ENCODE results near the gene PLAAT5. TPM values are rescaled to one million over a fixed set of nuclear protein-coding genes. Genes with fewer than 3 reads are reported as not detected.

PLAAT5 gene
- total and polyA plus RNA-seq, 2 of the 13 experiments (the other 11 are each of a cell fraction or from before 2014, with no cell fraction given), result not detected

DNA sequence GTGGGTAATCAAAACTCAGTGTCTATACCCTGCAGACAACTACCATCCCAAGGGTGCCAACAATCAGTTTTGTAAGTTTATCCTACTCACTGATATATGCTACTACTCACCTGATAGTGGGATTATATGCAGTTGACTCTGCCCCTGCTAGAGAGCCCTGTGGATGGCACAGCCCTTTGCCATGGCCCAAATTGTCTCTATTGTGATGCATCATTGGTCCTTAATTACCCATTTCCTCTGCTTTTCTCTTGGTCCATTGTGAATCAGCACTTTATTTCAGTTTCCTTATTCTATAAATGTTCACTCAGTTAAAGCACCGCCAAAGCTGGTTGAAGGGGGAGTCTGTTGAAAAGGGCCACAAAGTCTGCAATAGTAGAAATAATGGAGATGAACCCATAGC lies 42.3 kb downstream of the PLAAT5 start:
- Histone ChIP-seq H3K9ac (ENCODE audit: insufficient read depth, low read depth, low read length) (no peak overlapping the region), H3K27ac (ENCODE audit: extremely low read length, insufficient read depth, low read length) (no peak overlapping the region), H3K27me3 (ENCODE audit: control insufficient read depth in 1 of 2, insufficient read depth in 2 of 2, low read length in 2 of 2) (no peaks in the 10 kb centered on the region), H3K9me3 (ENCODE audit: low read length) (no peaks in the 10 kb centered on the region), H3K79me2 (ENCODE audit: insufficient read depth, low read length) (no peaks in the 10 kb centered on the region), H3K4me3 (replicated peaks in 1 of 3; ENCODE audit: insufficient read depth in 1 of 3, low read depth in 2 of 3, low read length in 3 of 3) (no peak overlapping the region), H3K4me2 (ENCODE audit: low read depth, low read length) (no peak overlapping the region), H3K36me3 (replicated peaks in 1 of 2; ENCODE audit: control insufficient read depth in 1 of 2, insufficient read depth in 2 of 2, low read length in 2 of 2) (no peaks in the 10 kb centered on the region), H4K20me1 (ENCODE audit: insufficient read depth, low read length) (no peaks in the 10 kb centered on the region), H3K4me1 (ENCODE audit: insufficient read depth, low read length) (no peaks in the 10 kb centered on the region), H2AFZ (ENCODE audit: low read length) (no peak overlapping the region)
- TF ChIP-seq ZNF335 (CRISPR knock-in tag; IDR thresholded peaks at IDR 0.05) (no peak), NONO (IDR thresholded peaks at IDR 0.05) (no peak), NONO (CRISPR knock-in tag; conservative IDR thresholded peaks at IDR 0.05) (no peak), ZNF557 (CRISPR knock-in tag; IDR thresholded peaks at IDR 0.05) (no peak), SNAPC2 (CRISPR knock-in tag; IDR thresholded peaks at IDR 0.05) (no peak), ZIK1 (CRISPR knock-in tag; IDR thresholded peaks at IDR 0.05; ENCODE audit: borderline replicate concordance, low read depth) (no peak), XBP1 (CRISPR knock-in tag; IDR thresholded peaks at IDR 0.05) (no peak), ZNF768 (CRISPR knock-in tag; IDR thresholded peaks at IDR 0.05) (no peak), ZNF790 (CRISPR knock-in tag; IDR thresholded peaks at IDR 0.05; ENCODE audit: borderline replicate concordance) (no peak), RELA (CRISPR knock-in tag; IDR thresholded peaks at IDR 0.05) (no peak), SCMH1 (CRISPR knock-in tag; IDR thresholded peaks at IDR 0.05; ENCODE audit: borderline replicate concordance) (no peak), ZNF234 (CRISPR knock-in tag; conservative IDR thresholded peaks at IDR 0.05) (no peak), ZNF10 (CRISPR knock-in tag; IDR thresholded peaks at IDR 0.05; ENCODE audit: borderline replicate concordance, low read depth) (no peak), MIER2 (CRISPR knock-in tag; IDR thresholded peaks at IDR 0.05) (no peak), KDM2A (CRISPR knock-in tag; IDR thresholded peaks at IDR 0.05; ENCODE audit: borderline replicate concordance, low read depth) (no peak)
- TF ChIP-seq, protein P1, sequence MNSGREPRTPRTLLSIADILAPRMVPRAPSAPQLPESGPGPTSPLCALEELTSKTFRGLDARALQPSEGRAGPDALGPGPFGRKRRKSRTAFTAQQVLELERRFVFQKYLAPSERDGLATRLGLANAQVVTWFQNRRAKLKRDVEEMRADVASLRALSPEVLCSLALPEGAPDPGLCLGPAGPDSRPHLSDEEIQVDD (CRISPR knock-in tag; IDR thresholded peaks at IDR 0.05; ENCODE audit: borderline replicate concordance), result no peak
- TF ChIP-seq, protein P2, sequence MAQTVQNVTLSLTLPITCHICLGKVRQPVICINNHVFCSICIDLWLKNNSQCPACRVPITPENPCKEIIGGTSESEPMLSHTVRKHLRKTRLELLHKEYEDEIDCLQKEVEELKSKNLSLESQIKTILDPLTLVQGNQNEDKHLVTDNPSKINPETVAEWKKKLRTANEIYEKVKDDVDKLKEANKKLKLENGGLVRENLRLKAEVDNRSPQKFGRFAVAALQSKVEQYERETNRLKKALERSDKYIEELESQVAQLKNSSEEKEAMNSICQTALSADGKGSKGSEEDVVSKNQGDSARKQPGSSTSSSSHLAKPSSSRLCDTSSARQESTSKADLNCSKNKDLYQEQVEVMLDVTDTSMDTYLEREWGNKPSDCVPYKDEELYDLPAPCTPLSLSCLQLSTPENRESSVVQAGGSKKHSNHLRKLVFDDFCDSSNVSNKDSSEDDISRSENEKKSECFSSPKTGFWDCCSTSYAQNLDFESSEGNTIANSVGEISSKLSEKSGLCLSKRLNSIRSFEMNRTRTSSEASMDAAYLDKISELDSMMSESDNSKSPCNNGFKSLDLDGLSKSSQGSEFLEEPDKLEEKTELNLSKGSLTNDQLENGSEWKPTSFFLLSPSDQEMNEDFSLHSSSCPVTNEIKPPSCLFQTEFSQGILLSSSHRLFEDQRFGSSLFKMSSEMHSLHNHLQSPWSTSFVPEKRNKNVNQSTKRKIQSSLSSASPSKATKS (CRISPR knock-in tag; IDR thresholded peaks at IDR 0.05), result no peak
- TF ChIP-seq, protein P3, sequence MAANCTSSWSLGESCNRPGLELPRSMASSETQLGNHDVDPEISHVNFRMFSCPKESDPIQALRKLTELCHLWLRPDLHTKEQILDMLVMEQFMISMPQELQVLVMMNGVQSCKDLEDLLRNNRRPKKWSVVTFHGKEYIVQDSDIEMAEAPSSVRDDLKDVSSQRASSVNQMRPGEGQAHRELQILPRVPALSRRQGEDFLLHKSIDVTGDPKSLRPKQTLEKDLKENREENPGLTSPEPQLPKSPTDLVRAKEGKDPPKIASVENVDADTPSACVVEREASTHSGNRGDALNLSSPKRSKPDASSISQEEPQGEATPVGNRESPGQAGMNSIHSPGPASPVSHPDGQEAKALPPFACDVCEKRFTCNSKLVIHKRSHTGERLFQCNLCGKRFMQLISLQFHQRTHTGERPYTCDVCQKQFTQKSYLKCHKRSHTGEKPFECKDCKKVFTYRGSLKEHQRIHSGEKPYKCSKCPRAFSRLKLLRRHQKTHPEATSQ (CRISPR knock-in tag; IDR thresholded peaks at IDR 0.05; ENCODE audit: borderline replicate concordance), result no peak
- WGBS (ENCODE audit: low lambda C conversion rate), result 46% methylated on average over 1 of the region's 1 CpG
- no peak for DNase-seq (ENCODE audit: low spot score)
- no TSS peak for BruUV-seq (replicated peaks)
- ChIA-PET POLR2A (no interaction called here), CTCF (ENCODE audit: low intra/inter-chr PET ratio, low total read pairs) (no interaction called here)
- in situ Hi-C loops (cut with HindIII; ENCODE audit: extremely low pct_ligation_motif_present, low pct_unique_long_range_greater_than_20kb) (no loop called here), intact Hi-C loops (cut with micrococcal nuclease; ENCODE audit: unreplicated experiment) (no loop called here)
- no peak for ATAC-seq
- FAIRE-seq, result no peak

All from HepG2 (cell line).